ENCODE results near the gene TC2N. TPM values are rescaled to one million over a fixed set of nuclear protein-coding genes. Genes with fewer than 3 reads are reported as not detected.

The TC2N gene
- total and polyA plus RNA-seq, 9 of the 15 experiments (the other 6 are each of a cell fraction or from before 2014, with no cell fraction given): 2.0 to 12.5 (median 7.3) TPM

DNA sequence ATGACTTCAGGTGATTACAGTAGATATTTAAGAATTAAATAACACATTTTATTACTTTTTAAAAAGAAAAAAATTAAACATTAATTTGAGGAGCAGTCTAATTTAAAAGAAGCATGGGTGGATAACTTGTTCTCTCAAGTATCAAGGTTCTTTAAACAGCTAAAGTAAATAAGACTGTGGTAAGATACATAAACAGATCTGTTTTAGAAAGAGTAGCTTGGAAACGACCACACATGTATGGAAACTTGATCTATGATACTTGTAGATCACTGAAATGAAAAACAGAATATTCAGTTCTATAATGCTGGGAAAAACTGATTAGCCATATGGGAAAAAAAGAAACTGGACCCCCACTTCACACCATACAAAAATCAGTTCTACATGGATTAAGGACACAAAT is 36.0 kb downstream of the TC2N start:
- FAIRE-seq (no peak), DNase-seq (ENCODE audit: extremely low read depth in 1 of 4, low spot score in 3 of 4) (no peak), ATAC-seq (no peak)
- no TSS peak for BruUV-seq (replicated peaks)
- no peak overlapping the region for H3K9ac ChIP-seq (ENCODE audit: insufficient read depth in 1 of 2, low read depth in 2 of 2, low read length in 2 of 2)
- in situ Hi-C loops (cut with MboI) (no loop called here), intact Hi-C loops (cut with micrococcal nuclease) (no loop called here)
- H3K27ac ChIP-seq (ENCODE audit: extremely low read depth, low read depth, low read length): no peak overlapping the region
- no peaks in the 10 kb centered on the region for H3K9me1 ChIP-seq (ENCODE audit: control insufficient read depth, insufficient read depth, low read length)
- H3K4me2 ChIP-seq (ENCODE audit: insufficient read depth, low read length): no peak overlapping the region
- no peaks in the 10 kb centered on the region for H4K20me1 ChIP-seq (replicated peaks; ENCODE audit: control insufficient read depth, insufficient read depth, low read length)
- H3K79me2 ChIP-seq (ENCODE audit: control insufficient read depth, insufficient read depth, low read length): peaks cover 3% of the 10 kb centered on the region; the same call in 2 of the 3 replicates
- ChIA-PET POLR2A (no interaction called here), CTCF (ENCODE audit: low intra/inter-chr PET ratio) (no interaction called here)
- no peaks in the 10 kb centered on the region for H3K36me3 ChIP-seq (ENCODE audit: control insufficient read depth, insufficient read depth, low read length)
- H3K27me3 ChIP-seq (ENCODE audit: control insufficient read depth in 2 of 2, insufficient read depth in 2 of 2, low read length in 2 of 2): peaks cover 0 to 5% of the 10 kb centered on the region in 2 experiments; a peak in 1 of 5 replicates
- H2AFZ ChIP-seq (ENCODE audit: low read depth, low read length): no peak overlapping the region
- no peaks in the 10 kb centered on the region for H3K9me3 ChIP-seq (replicated peaks; ENCODE audit: control insufficient read depth, insufficient read depth, low read depth, low read length)
- no peak overlapping the region for H3K4me3 ChIP-seq
- peaks cover 0 to 9% of the 10 kb centered on the region in 2 experiments; a peak in 3 of 5 replicates for H3K4me1 ChIP-seq (replicated peaks in 1 of 2; ENCODE audit: control insufficient read depth in 2 of 2, insufficient read depth in 2 of 2, low read length in 2 of 2)
- 0% methylated on average over 1 of the region's 1 CpG for WGBS (ENCODE audit: insufficient coverage, low coverage, missing lambda C conversion rate)
- TF ChIP-seq KHSRP (IDR thresholded peaks at IDR 0.05) (no peak), KLF6 (CRISPR knock-in tag; IDR thresholded peaks at IDR 0.05; ENCODE audit: borderline replicate concordance) (no peak), MTF1 (CRISPR knock-in tag; IDR thresholded peaks at IDR 0.05; ENCODE audit: borderline replicate concordance) (no peak), KAT8 (IDR thresholded peaks at IDR 0.05; ENCODE audit: low read depth) (no peak), HLTF (IDR thresholded peaks at IDR 0.05) (no peak), TSHZ1 (CRISPR knock-in tag; IDR thresholded peaks at IDR 0.05) (no peak), SFPQ (IDR thresholded peaks at IDR 0.05; ENCODE audit: low read depth, low read length) (no peak), HDAC2 (IDR thresholded peaks at IDR 0.05) (no peak), BMI1 (IDR thresholded peaks at IDR 0.05; ENCODE audit: low read length) (no peak), ESRRA (IDR thresholded peaks at IDR 0.05; ENCODE audit: borderline replicate concordance, low read depth) (no peak), ZNF444 (CRISPR knock-in tag; IDR thresholded peaks at IDR 0.05) (no peak), MAFK (IDR thresholded peaks at IDR 0.05; ENCODE audit: low read length) (no peak), KLF1 (tag; IDR thresholded peaks at IDR 0.05) (no peak)
- TF ChIP-seq, protein P1, sequence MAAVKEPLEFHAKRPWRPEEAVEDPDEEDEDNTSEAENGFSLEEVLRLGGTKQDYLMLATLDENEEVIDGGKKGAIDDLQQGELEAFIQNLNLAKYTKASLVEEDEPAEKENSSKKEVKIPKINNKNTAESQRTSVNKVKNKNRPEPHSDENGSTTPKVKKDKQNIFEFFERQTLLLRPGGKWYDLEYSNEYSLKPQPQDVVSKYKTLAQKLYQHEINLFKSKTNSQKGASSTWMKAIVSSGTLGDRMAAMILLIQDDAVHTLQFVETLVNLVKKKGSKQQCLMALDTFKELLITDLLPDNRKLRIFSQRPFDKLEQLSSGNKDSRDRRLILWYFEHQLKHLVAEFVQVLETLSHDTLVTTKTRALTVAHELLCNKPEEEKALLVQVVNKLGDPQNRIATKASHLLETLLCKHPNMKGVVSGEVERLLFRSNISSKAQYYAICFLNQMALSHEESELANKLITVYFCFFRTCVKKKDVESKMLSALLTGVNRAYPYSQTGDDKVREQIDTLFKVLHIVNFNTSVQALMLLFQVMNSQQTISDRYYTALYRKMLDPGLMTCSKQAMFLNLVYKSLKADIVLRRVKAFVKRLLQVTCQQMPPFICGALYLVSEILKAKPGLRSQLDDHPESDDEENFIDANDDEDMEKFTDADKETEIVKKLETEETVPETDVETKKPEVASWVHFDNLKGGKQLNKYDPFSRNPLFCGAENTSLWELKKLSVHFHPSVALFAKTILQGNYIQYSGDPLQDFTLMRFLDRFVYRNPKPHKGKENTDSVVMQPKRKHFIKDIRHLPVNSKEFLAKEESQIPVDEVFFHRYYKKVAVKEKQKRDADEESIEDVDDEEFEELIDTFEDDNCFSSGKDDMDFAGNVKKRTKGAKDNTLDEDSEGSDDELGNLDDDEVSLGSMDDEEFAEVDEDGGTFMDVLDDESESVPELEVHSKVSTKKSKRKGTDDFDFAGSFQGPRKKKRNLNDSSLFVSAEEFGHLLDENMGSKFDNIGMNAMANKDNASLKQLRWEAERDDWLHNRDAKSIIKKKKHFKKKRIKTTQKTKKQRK (IDR thresholded peaks at IDR 0.05; ENCODE audit: borderline replicate concordance, low read depth, low read length): no peak
- TF ChIP-seq, protein P2, sequence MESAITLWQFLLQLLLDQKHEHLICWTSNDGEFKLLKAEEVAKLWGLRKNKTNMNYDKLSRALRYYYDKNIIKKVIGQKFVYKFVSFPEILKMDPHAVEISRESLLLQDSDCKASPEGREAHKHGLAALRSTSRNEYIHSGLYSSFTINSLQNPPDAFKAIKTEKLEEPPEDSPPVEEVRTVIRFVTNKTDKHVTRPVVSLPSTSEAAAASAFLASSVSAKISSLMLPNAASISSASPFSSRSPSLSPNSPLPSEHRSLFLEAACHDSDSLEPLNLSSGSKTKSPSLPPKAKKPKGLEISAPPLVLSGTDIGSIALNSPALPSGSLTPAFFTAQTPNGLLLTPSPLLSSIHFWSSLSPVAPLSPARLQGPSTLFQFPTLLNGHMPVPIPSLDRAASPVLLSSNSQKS (CRISPR knock-in tag; IDR thresholded peaks at IDR 0.05): no peak
